GM23338 (cell line): ENCODE results near the gene ITGB1BP2.
"Not testable (repeated sequence)": the region's sequence is repeated elsewhere in the genome, so short reads cannot be mapped to it uniquely, and the experiment has no call there.

ENCODE experiments used
- CREB1 ChIP-seq: fragments of 250-450 bp; sonication (Bioruptor Pico); IDR thresholded peaks from 2 replicates; pipeline ENCODE4 v1.5.0; 2020; ENCODE audit warnings: low read depth, mild to moderate bottlenecking, moderate library complexity
- EZH2phosphoT487 ChIP-seq: fragments of 200-600 bp; sonication (generic); IDR thresholded peaks from one replicate; pipeline ENCODE4 v1.8.1; 2018; ENCODE audit warnings: antibody characterized with exemption; ENCODE audit not compliant: unreplicated experiment
- TF ChIP-seq, protein P1 (sequence below), 2 experiments: fragments of 200-600 bp in 1 of 2; sonication (generic) in 1 of 2; conservative IDR thresholded peaks; 2 replicates each; pipeline versions ENCODE4 v1.5.1 to v1.6.1; 2016 to 2017; ENCODE audit warnings: antibody characterized with exemption in 2 of 2, low read depth in 2 of 2, mild to moderate bottlenecking in 2 of 2, moderate library complexity in 1 of 2

- TF ChIP-seq, protein P1, sequence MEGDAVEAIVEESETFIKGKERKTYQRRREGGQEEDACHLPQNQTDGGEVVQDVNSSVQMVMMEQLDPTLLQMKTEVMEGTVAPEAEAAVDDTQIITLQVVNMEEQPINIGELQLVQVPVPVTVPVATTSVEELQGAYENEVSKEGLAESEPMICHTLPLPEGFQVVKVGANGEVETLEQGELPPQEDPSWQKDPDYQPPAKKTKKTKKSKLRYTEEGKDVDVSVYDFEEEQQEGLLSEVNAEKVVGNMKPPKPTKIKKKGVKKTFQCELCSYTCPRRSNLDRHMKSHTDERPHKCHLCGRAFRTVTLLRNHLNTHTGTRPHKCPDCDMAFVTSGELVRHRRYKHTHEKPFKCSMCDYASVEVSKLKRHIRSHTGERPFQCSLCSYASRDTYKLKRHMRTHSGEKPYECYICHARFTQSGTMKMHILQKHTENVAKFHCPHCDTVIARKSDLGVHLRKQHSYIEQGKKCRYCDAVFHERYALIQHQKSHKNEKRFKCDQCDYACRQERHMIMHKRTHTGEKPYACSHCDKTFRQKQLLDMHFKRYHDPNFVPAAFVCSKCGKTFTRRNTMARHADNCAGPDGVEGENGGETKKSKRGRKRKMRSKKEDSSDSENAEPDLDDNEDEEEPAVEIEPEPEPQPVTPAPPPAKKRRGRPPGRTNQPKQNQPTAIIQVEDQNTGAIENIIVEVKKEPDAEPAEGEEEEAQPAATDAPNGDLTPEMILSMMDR (conservative IDR thresholded peaks at IDR 0.05; ENCODE audit: low read depth in 2 of 2) = 0 out of 4 replicates have a peak, but pooled peaks of 1 of the 2 experiments have one; percentile 4
- not testable (repeated sequence) for TF ChIP-seq CREB1, EZH2phosphoT487
Measured at GRCh38 chrX:71349867-71350266, 48.3 kb downstream of the ITGB1BP2 start.
